HepG2 (cell line): ENCODE measurements around the gene HOXB5. TPM values are rescaled to one million over a fixed set of nuclear protein-coding genes. Genes with fewer than 3 reads are reported as not detected.

Experiments
- ATAC-seq: fragments of 200-7000 bp; cut with Tn5 transposase; 3 replicates; pipeline ENCODE4 v1.9.1; 2020; ENCODE audit warnings: mild to moderate bottlenecking, moderate library complexity
- BruUV-seq: library from RNA; stranded (reverse); fragments of 400-500 nt; replicated peaks from 2 replicates; lab custom pipeline; 2021; lab: Mats Ljungman, UMichigan
- CTCF ChIA-PET: fragments of 300-600 bp; formaldehyde crosslinking; extraction: SDS; loops from one replicate; lab custom pipeline; 2021; ENCODE audit warnings: low total read pairs, inconsistent platforms, low intra/inter-chr PET ratio; lab: Yijun Ruan, JAX
- POLR2A ChIA-PET: fragments of 350-600 bp; sonication (Branson Sonifier 250); formaldehyde crosslinking; loops from one replicate; lab custom pipeline; 2020; ENCODE audit warnings: antibody characterized with exemption, inconsistent platforms; lab: Yijun Ruan, JAX
- DNase-seq: peaks from one replicate; pipeline ENCODE4 v3.0.0-alpha.2; 2015; ENCODE audit warnings: low spot score
- FAIRE-seq: peaks from 3 replicates; lab custom pipeline; 2011; peaks lifted over from hg19 to GRCh38; lab: Jason Lieb, UNC
- H2AFZ ChIP-seq: one replicate; pipeline ENCODE4 v1.6.1; 2011; ENCODE audit warnings: low read length, inconsistent platforms
- H3K27ac ChIP-seq: fragments of 300-600 bp; 3 replicates; pipeline ENCODE4 v1.8.0; 2011; ENCODE audit warnings: mixed run types, mild to moderate bottlenecking, mixed read lengths, low read length, inconsistent platforms; ENCODE audit not compliant: insufficient read depth; ENCODE audit errors: extremely low read length
- H3K27me3 ChIP-seq, 2 experiments: fragments of 200-600 bp in 1 of 2; 2 replicates in 1 of 2; 3 replicates in 1 of 2; pipeline versions ENCODE4 v1.6.0 to v1.8.0; 2011; ENCODE audit warnings: low read length in 2 of 2, mild to moderate bottlenecking in 2 of 2, moderate library complexity in 2 of 2, inconsistent platforms in 1 of 2; ENCODE audit not compliant: insufficient read depth in 2 of 2, control insufficient read depth in 1 of 2
- H3K36me3 ChIP-seq, 2 experiments: fragments of 200-600 bp in 1 of 2; replicated peaks in 1 of 2; 2 replicates in 1 of 2; 3 replicates in 1 of 2; pipeline versions ENCODE4 v1.5.1 to v1.8.0; 2011; ENCODE audit warnings: low read length in 2 of 2, inconsistent platforms in 1 of 2; ENCODE audit not compliant: insufficient read depth in 2 of 2, control insufficient read depth in 1 of 2
- H3K4me1 ChIP-seq: 2 replicates; pipeline ENCODE4 v1.5.1; 2012; ENCODE audit warnings: low read length, inconsistent platforms; ENCODE audit not compliant: insufficient read depth
- H3K4me2 ChIP-seq: 2 replicates; pipeline ENCODE4 v1.6.0; 2011; ENCODE audit warnings: low read depth, low read length, inconsistent platforms
- H3K4me3 ChIP-seq, 3 experiments: fragments of 200-600 bp in 1 of 3; sonication (generic), shearing (Covaris generic) in 1 of 3; replicated peaks in 1 of 3; 2 replicates each; pipeline ENCODE4 v1.5.1; 2011 to 2016; ENCODE audit warnings: low read length in 3 of 3, inconsistent platforms in 2 of 3, low read depth in 2 of 3, mild to moderate bottlenecking in 2 of 3, control low read depth in 1 of 3, mixed read lengths in 1 of 3; ENCODE audit not compliant: insufficient read depth in 1 of 3
- H3K79me2 ChIP-seq: one replicate; pipeline ENCODE4 v1.6.1; 2011; ENCODE audit warnings: low read length, inconsistent platforms; ENCODE audit not compliant: insufficient read depth
- H3K9ac ChIP-seq: 2 replicates; pipeline ENCODE4 v1.6.0; 2011; ENCODE audit warnings: mild to moderate bottlenecking, low read depth, low read length, inconsistent platforms; ENCODE audit not compliant: insufficient read depth
- H3K9me3 ChIP-seq: 2 replicates; pipeline ENCODE4 v1.5.1; 2012; ENCODE audit warnings: mild to moderate bottlenecking, low read length
- H4K20me1 ChIP-seq: 2 replicates; pipeline ENCODE4 v1.6.0; 2011; ENCODE audit warnings: inconsistent platforms, mild to moderate bottlenecking, low read length, moderate library complexity; ENCODE audit not compliant: insufficient read depth
- RAD21 ChIP-seq: fragments of 450-650 bp; formaldehyde crosslinking; IDR thresholded peaks from 2 replicates; pipeline ENCODE4 v1.5.0; 2020; ENCODE audit warnings: mild to moderate bottlenecking
- TOE1 ChIP-seq: sonication (generic); formaldehyde crosslinking; IDR thresholded peaks from 2 replicates; pipeline ENCODE4 v1.4.0; 2020; ENCODE audit warnings: mild to moderate bottlenecking, missing genetic modification reagents
- WGBS: methylation state at CpG from one replicate; pipeline ENCODE4 v1.1.6; 2017; ENCODE audit warnings: low lambda C conversion rate; 5-methylcytosine and 5-hydroxymethylcytosine counted together
- in situ Hi-C: cut with HindIII; loops from 2 replicates; pipeline ENCODE4 v1.10.0; 2017; ENCODE audit warnings: low pct_unique_long_range_greater_than_20kb; ENCODE audit not compliant: extremely low pct_ligation_motif_present
- intact Hi-C: fragments of 100-400 bp; cut with micrococcal nuclease; formaldehyde crosslinking; loops from one replicate; pipeline ENCODE4 v1.10.0; 2022; ENCODE audit not compliant: unreplicated experiment
- polyA plus RNA-seq, 8 experiments: library from polyadenylated mRNA; depleted of rRNA in 3 of 8; stranded (reverse) in 7 of 8; unstranded in 1 of 8; fragments of >200 nt; fragmentation: Illumina TruSeq in 4 of 8; extraction: Trizol in 4 of 8; gene quantifications; 2 replicates each; pipeline versions ENCODE4 v1.2.1 to v1.2.3, GENCODE V29; 2011 to 2016; ENCODE audit warnings: low read depth in 4 of 8, missing spikeins in 1 of 8, mixed read lengths in 1 of 8; ENCODE audit not compliant: insufficient read depth in 1 of 8
- total RNA-seq, 5 experiments: library from RNA; depleted of rRNA; stranded (reverse); fragments of >200 nt; fragmentation: Illumina TruSeq; extraction: Trizol; gene quantifications; 2 replicates each; pipeline ENCODE4 v1.2.3, GENCODE V29; 2016; ENCODE audit warnings: low read depth in 1 of 5
- TF ChIP-seq, protein P1 (sequence below): IDR thresholded peaks from 2 replicates; pipeline ENCODE4 v1.4.0; 2020; ENCODE audit warnings: mild to moderate bottlenecking, missing genetic modification reagents

The HOXB5 gene
- total and polyA plus RNA-seq, 2 of the 13 experiments (the other 11 are each of a cell fraction or from before 2014, with no cell fraction given): not detected

DNA sequence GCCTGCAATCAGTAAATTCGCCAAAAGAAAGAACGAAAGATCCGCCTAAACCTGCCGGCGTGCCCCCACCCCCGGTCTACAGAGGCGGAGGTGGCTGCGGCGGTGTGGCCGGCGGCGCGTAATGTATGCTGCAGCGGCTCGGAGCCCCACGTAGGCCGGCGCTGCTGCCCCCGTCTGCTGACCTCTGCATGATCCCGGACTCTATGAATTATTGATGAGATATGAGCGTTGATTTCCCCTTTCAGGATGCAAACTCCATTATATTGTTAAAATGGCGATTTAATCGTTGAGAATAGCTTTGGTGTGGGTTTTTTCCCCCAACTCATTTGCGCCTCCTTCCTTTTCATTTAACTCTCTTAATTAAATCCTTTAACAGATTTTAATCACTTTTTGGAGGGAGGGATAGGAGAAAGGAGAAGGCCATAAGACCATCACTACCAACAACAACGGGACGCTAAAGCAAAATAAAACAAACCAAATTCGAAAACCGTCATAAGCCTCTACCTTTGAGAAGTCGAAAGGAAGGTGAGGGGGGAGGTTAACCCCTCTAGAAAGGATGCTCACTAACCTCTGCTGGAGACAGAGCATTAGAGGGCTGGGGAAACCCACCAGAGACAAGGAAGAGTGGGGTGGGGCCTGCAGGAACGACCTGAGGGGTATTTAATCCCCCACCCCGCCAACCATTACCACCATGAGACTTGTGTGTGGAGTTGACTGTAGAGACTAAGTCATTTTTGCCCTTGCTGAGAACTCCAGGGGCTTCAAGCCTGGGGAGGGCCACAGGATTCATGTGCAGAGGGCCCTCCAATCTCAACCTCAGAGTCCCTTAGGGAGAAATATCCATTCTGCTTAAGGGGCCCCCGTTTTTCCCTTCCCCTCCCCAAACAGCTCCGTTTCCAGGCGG lies 7.0 kb downstream of the HOXB5 start:
- H3K79me2 ChIP-seq: no peaks in the 10 kb centered on the region
- CTCF ChIA-PET: no interaction called here
- no peak overlapping the region for H2AFZ ChIP-seq
- in situ Hi-C loops (no loop called here), intact Hi-C loops (no loop called here)
- H3K9me3 ChIP-seq: no peaks in the 10 kb centered on the region
- BruUV-seq: no TSS peak
- no peak overlapping the region for H3K9ac ChIP-seq
- no peaks in the 10 kb centered on the region for H3K36me3 ChIP-seq
- FAIRE-seq: no peak
- no peak overlapping the region for H3K27ac ChIP-seq
- peaks cover 4% of the 10 kb centered on the region; the same call in 1 of the 2 replicates for H4K20me1 ChIP-seq
- H3K4me2 ChIP-seq: no peak overlapping the region
- H3K4me3 ChIP-seq: no peak overlapping the region
- H3K4me1 ChIP-seq: peaks cover 7% of the 10 kb centered on the region; the same call in 1 of the 2 replicates
- TF ChIP-seq, protein P1, sequence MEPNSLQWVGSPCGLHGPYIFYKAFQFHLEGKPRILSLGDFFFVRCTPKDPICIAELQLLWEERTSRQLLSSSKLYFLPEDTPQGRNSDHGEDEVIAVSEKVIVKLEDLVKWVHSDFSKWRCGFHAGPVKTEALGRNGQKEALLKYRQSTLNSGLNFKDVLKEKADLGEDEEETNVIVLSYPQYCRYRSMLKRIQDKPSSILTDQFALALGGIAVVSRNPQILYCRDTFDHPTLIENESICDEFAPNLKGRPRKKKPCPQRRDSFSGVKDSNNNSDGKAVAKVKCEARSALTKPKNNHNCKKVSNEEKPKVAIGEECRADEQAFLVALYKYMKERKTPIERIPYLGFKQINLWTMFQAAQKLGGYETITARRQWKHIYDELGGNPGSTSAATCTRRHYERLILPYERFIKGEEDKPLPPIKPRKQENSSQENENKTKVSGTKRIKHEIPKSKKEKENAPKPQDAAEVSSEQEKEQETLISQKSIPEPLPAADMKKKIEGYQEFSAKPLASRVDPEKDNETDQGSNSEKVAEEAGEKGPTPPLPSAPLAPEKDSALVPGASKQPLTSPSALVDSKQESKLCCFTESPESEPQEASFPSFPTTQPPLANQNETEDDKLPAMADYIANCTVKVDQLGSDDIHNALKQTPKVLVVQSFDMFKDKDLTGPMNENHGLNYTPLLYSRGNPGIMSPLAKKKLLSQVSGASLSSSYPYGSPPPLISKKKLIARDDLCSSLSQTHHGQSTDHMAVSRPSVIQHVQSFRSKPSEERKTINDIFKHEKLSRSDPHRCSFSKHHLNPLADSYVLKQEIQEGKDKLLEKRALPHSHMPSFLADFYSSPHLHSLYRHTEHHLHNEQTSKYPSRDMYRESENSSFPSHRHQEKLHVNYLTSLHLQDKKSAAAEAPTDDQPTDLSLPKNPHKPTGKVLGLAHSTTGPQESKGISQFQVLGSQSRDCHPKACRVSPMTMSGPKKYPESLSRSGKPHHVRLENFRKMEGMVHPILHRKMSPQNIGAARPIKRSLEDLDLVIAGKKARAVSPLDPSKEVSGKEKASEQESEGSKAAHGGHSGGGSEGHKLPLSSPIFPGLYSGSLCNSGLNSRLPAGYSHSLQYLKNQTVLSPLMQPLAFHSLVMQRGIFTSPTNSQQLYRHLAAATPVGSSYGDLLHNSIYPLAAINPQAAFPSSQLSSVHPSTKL (CRISPR knock-in tag): no peak
- TF ChIP-seq TOE1 (no peak), RAD21 (CRISPR knock-in tag) (no peak)
- POLR2A ChIA-PET: no interaction called here
- ATAC-seq: no peak
- H3K27me3 ChIP-seq: peaks cover 29 to 96% of the 10 kb centered on the region in 2 experiments
- whole genome bisulfite sequencing: 41% methylated on average over 34 of the region's 34 CpGs
- DNase-seq: no peak
